Effector memory CD4-positive, alpha-beta T cell (primary cell): ENCODE measurements around the gene ART1.
A peak's percentile ranks its signal among the peaks of the same experiment; 100 is the strongest.

ENCODE experiments used
- DNase-seq, 3 donors: peaks; one replicate each; pipeline ENCODE4 v3.0.0-alpha.2; 2020
- H3K27ac ChIP-seq: 2 replicates; pipeline ENCODE4 v1.7.0; 2013; ENCODE audit warnings: mild to moderate bottlenecking, low read length, moderate library complexity; ENCODE audit not compliant: insufficient read depth, poor library complexity, severe bottlenecking
- H3K27me3 ChIP-seq: replicated peaks from 2 replicates; pipeline ENCODE4 v1.7.0; 2013; ENCODE audit warnings: mild to moderate bottlenecking, low read length; ENCODE audit not compliant: insufficient read depth, control insufficient read depth, poor library complexity, severe bottlenecking
- H3K36me3 ChIP-seq: 2 replicates; pipeline ENCODE4 v1.7.0; 2013; ENCODE audit warnings: mild to moderate bottlenecking, low read length, moderate library complexity; ENCODE audit not compliant: control insufficient read depth, insufficient read depth
- H3K4me1 ChIP-seq: 2 replicates; pipeline ENCODE4 v1.7.0; 2013; ENCODE audit warnings: low read length, mild to moderate bottlenecking; ENCODE audit not compliant: control insufficient read depth, insufficient read depth, poor library complexity, severe bottlenecking
- H3K4me3 ChIP-seq: 2 replicates; pipeline ENCODE4 v1.7.0; 2013; ENCODE audit warnings: low read length, low read depth, mild to moderate bottlenecking; ENCODE audit not compliant: insufficient read depth, poor library complexity, severe bottlenecking
- H3K9me3 ChIP-seq: 2 replicates; pipeline ENCODE4 v1.7.0; 2013; ENCODE audit warnings: mild to moderate bottlenecking, low read length, moderate library complexity; ENCODE audit not compliant: control insufficient read depth

Gene ART1

GRCh38 chr11:3613998-3614741 is 30.8 kb upstream of the ART1 start:
- no peaks in the 10 kb centered on the region for H3K4me1 ChIP-seq
- DNase-seq, result no peak
- H3K36me3 ChIP-seq, result no peaks in the 10 kb centered on the region
- H3K4me3 ChIP-seq, result no peak overlapping the region
- no peak overlapping the region for H3K27ac ChIP-seq
- H3K27me3 ChIP-seq, result no peaks in the 10 kb centered on the region
- no peaks in the 10 kb centered on the region for H3K9me3 ChIP-seq

- Histone ChIP-seq H3K27ac (no peak overlapping the region), H3K27me3 (no peaks in the 10 kb centered on the region), H3K36me3 (no peaks in the 10 kb centered on the region), H3K4me1 (no peaks in the 10 kb centered on the region), H3K9me3 (no peaks in the 10 kb centered on the region), H3K4me3 (no peak overlapping the region)
- DNase-seq, result peak in 2 of 3 donors; percentile 4 to 9
Measured at GRCh38 chr11:3614742-3615171, 30.2 kb upstream of the ART1 start.

- H3K4me1 ChIP-seq, result no peaks in the 10 kb centered on the region
- H3K9me3 ChIP-seq, result no peaks in the 10 kb centered on the region
- DNase-seq, result no peak
- no peak overlapping the region for H3K27ac ChIP-seq
- H3K4me3 ChIP-seq, result no peak overlapping the region
- no peaks in the 10 kb centered on the region for H3K36me3 ChIP-seq
- no peaks in the 10 kb centered on the region for H3K27me3 ChIP-seq
Measured at GRCh38 chr11:3615998-3616397, 28.9 kb upstream of the ART1 start.

GRCh38 chr11:3616721-3617460 is 28.0 kb upstream of the ART1 start:
- no peak overlapping the region for H3K4me3 ChIP-seq
- DNase-seq, result no peak
- H3K27me3 ChIP-seq, result no peaks in the 10 kb centered on the region
- H3K27ac ChIP-seq, result no peak overlapping the region
- H3K4me1 ChIP-seq, result no peaks in the 10 kb centered on the region
- H3K36me3 ChIP-seq, result no peaks in the 10 kb centered on the region
- H3K9me3 ChIP-seq, result no peaks in the 10 kb centered on the region

GRCh38 chr11:3617990-3618389 is 26.9 kb upstream of the ART1 start:
- Histone ChIP-seq H3K4me3 (no peak overlapping the region), H3K36me3 (no peaks in the 10 kb centered on the region), H3K27ac (no peak overlapping the region), H3K4me1 (no peaks in the 10 kb centered on the region), H3K27me3 (no peaks in the 10 kb centered on the region), H3K9me3 (no peaks in the 10 kb centered on the region)
- no peak for DNase-seq

GRCh38 chr11:3622521-3622920 is 22.4 kb upstream of the ART1 start:
- Histone ChIP-seq H3K27me3 (no peaks in the 10 kb centered on the region), H3K4me3 (no peak overlapping the region), H3K27ac (no peak overlapping the region), H3K36me3 (no peaks in the 10 kb centered on the region), H3K4me1 (no peaks in the 10 kb centered on the region), H3K9me3 (no peaks in the 10 kb centered on the region)
- no peak for DNase-seq

- Histone ChIP-seq H3K36me3 (no peaks in the 10 kb centered on the region), H3K27me3 (no peaks in the 10 kb centered on the region), H3K4me3 (no peak overlapping the region), H3K4me1 (no peaks in the 10 kb centered on the region), H3K27ac (no peak overlapping the region), H3K9me3 (no peaks in the 10 kb centered on the region)
- no peak for DNase-seq
Measured at GRCh38 chr11:3623121-3623520, 21.8 kb upstream of the ART1 start.

GRCh38 chr11:3623767-3624458 is 21.0 kb upstream of the ART1 start:
- Histone ChIP-seq H3K4me3 (no peak overlapping the region), H3K27me3 (no peaks in the 10 kb centered on the region), H3K4me1 (no peaks in the 10 kb centered on the region), H3K36me3 (no peaks in the 10 kb centered on the region), H3K9me3 (no peaks in the 10 kb centered on the region), H3K27ac (no peak overlapping the region)
- no peak for DNase-seq

- no peaks in the 10 kb centered on the region for H3K4me1 ChIP-seq
- no peak overlapping the region for H3K4me3 ChIP-seq
- no peak for DNase-seq
- no peaks in the 10 kb centered on the region for H3K27me3 ChIP-seq
- no peak overlapping the region for H3K27ac ChIP-seq
- no peaks in the 10 kb centered on the region for H3K9me3 ChIP-seq
- H3K36me3 ChIP-seq, result no peaks in the 10 kb centered on the region
Measured at GRCh38 chr11:3626250-3626960, 18.5 kb upstream of the ART1 start.
